Esophagus mucosa (tissue), 1 donor: ENCODE data around the gene AMOTL2. TPM values are rescaled to one million over a fixed set of nuclear protein-coding genes. Genes with fewer than 3 reads are reported as not detected.

ENCODE experiments used
- ATAC-seq: fragments of 200-7000 bp; cut with Tn5 transposase; one replicate; pipeline ENCODE4 v1.9.1; 2020
- total RNA-seq: library from RNA; stranded (reverse); gene quantifications from one replicate; pipeline ENCODE4 v1.2.4, GENCODE V29; 2023
- donor health status: DM: yes; HTN: yes; CAD: no.

AMOTL2 gene
- total RNA-seq, 1 donor from 2014 or later: 33.2 TPM

- no peak for ATAC-seq
Measured at GRCh38 chr3:134378818-134379217, 4.6 kb upstream of the AMOTL2 start.

GRCh38 chr3:134378384-134378783 is 4.1 kb upstream of the AMOTL2 start:
- ATAC-seq: no peak

- no peak for ATAC-seq
Measured at GRCh38 chr3:134377896-134378295, 3.6 kb upstream of the AMOTL2 start.

GRCh38 chr3:134376786-134377426 is 2.7 kb upstream of the AMOTL2 start:
- ATAC-seq: peak; percentile 60

GRCh38 chr3:134376385-134376765 is 2.1 kb upstream of the AMOTL2 start:
- no peak for ATAC-seq

- ATAC-seq: no peak
Measured at GRCh38 chr3:134375582-134376384, 1.5 kb upstream of the AMOTL2 start.

GRCh38 chr3:134374791-134375581 is 739 bp upstream of the AMOTL2 start:
- peak; percentile 14 for ATAC-seq

GRCh38 chr3:134373271-134374104 is 759 bp downstream of the AMOTL2 start:
- ATAC-seq: peak; percentile 49

- ATAC-seq: no peak
Measured at GRCh38 chr3:134372396-134373270, 1.6 kb downstream of the AMOTL2 start.

- ATAC-seq: no peak
Measured at GRCh38 chr3:134371542-134372324, 2.5 kb downstream of the AMOTL2 start.

GRCh38 chr3:134370611-134371531 is 3.4 kb downstream of the AMOTL2 start:
- no peak for ATAC-seq

GRCh38 chr3:134369861-134370596 is 4.2 kb downstream of the AMOTL2 start:
- no peak for ATAC-seq

GRCh38 chr3:134369231-134369741 is 5.0 kb downstream of the AMOTL2 start:
- ATAC-seq: no peak

- no peak for ATAC-seq
Measured at GRCh38 chr3:134368751-134369105, 5.5 kb downstream of the AMOTL2 start.

GRCh38 chr3:134367869-134368750 is 6.1 kb downstream of the AMOTL2 start:
- no peak for ATAC-seq

GRCh38 chr3:134366928-134367811 is 7.1 kb downstream of the AMOTL2 start:
- ATAC-seq: no peak
